ENCODE measurements around the gene ASF1A. TPM values are rescaled to one million over a fixed set of nuclear protein-coding genes. Genes with fewer than 3 reads are reported as not detected.

Gene ASF1A
- total RNA-seq, 1 experiment from 2014 or later, result 69.6 TPM

DNA sequence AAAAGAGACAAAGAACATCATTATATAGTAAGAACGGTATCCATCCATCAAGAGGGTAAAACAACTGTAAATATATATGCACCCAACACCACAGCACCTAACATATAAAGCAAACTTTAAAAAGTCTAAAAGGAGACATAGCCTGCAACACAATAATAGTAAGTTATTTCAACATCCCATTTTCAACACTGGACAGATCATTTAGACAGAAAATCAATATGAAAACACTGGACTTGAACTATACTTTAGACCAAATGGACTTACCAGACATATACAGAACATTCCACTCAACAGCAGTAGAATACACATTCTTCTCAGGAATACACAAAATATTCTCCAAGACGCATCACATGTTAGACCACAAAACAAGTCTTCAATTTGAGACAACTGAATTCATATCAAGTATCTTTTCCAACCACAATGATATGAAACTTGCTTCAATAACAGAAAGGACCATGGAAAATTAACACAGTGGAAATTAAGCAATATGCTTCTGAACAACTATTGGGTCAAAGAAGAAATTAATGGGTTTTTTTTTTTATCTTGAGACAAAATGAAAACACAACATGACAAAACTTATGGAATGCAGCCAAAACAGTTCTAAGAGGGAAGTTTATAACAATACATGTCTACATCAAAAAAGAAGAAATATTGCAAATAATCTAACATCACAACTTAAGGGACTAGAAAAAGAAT is 23.9 kb upstream of the ASF1A start:
- TF ChIP-seq EZH2 (IDR thresholded peaks at IDR 0.05; ENCODE audit: borderline replicate concordance, low read depth, low read length, poor library complexity, severe bottlenecking) (no peak), CTCF (conservative IDR thresholded peaks at IDR 0.05; ENCODE audit: low read depth, low read length) (no peak)
- POLR2A ChIA-PET (ENCODE audit: low non-redundant PET), result no interaction called here
- DNase-seq (ENCODE audit: low spot score), result no peak
- CTCF ChIA-PET, result no interaction called here
- BruUV-seq (replicated peaks), result no TSS peak
- H3K27me3 ChIP-seq (replicated peaks; ENCODE audit: insufficient read depth, low read depth, low read length, poor library complexity), result no peaks in the 10 kb centered on the region
- no peak overlapping the region for H3K27ac ChIP-seq (ENCODE audit: low read depth, low read length, poor library complexity, severe bottlenecking)
- no peak overlapping the region for H3K4me3 ChIP-seq (ENCODE audit: low read depth, low read length, poor library complexity, severe bottlenecking)
- H3K36me3 ChIP-seq (ENCODE audit: insufficient read depth, low read length, poor library complexity, severe bottlenecking), result no peaks in the 10 kb centered on the region
- intact Hi-C loops (cut with micrococcal nuclease; ENCODE audit: unreplicated experiment), result no loop called here
- H3K9me3 ChIP-seq (ENCODE audit: low read depth, low read length, poor library complexity, severe bottlenecking), result no peaks in the 10 kb centered on the region
- no peaks in the 10 kb centered on the region for H3K4me1 ChIP-seq (ENCODE audit: insufficient read depth, low read length, poor library complexity, severe bottlenecking)

DNA sequence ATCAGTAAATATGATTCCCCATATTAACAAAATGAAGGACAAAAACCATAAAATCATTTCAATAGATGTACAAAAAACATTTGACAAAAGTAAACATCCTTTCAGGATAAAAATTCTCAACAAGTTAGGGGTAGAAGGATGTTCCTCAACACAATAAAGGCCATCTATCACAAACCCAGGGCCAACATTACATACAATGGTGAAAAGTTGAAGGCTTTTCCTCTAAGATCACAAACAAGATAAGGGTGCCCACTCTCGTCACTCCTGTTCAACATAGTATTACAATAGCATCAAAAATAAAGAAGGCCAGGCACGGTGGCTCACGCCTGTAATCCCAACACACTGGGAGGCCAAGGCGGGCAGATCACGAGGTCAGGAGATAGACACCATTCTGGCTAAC is 22.6 kb upstream of the ASF1A start:
- H3K27ac ChIP-seq (ENCODE audit: low read depth, low read length, poor library complexity, severe bottlenecking), result no peak overlapping the region
- no peaks in the 10 kb centered on the region for H3K4me1 ChIP-seq (ENCODE audit: insufficient read depth, low read length, poor library complexity, severe bottlenecking)
- ChIA-PET CTCF (no interaction called here), POLR2A (ENCODE audit: low non-redundant PET) (no interaction called here)
- TF ChIP-seq CTCF (conservative IDR thresholded peaks at IDR 0.05; ENCODE audit: low read depth, low read length) (no peak), EZH2 (IDR thresholded peaks at IDR 0.05; ENCODE audit: borderline replicate concordance, low read depth, low read length, poor library complexity, severe bottlenecking) (no peak)
- intact Hi-C loops (cut with micrococcal nuclease; ENCODE audit: unreplicated experiment), result no loop called here
- no peaks in the 10 kb centered on the region for H3K9me3 ChIP-seq (ENCODE audit: low read depth, low read length, poor library complexity, severe bottlenecking)
- no peaks in the 10 kb centered on the region for H3K27me3 ChIP-seq (replicated peaks; ENCODE audit: insufficient read depth, low read depth, low read length, poor library complexity)
- H3K36me3 ChIP-seq (ENCODE audit: insufficient read depth, low read length, poor library complexity, severe bottlenecking), result no peaks in the 10 kb centered on the region
- no TSS peak for BruUV-seq (replicated peaks)
- DNase-seq (ENCODE audit: low spot score), result no peak
- no peak overlapping the region for H3K4me3 ChIP-seq (ENCODE audit: low read depth, low read length, poor library complexity, severe bottlenecking)

GRCh38 chr6:118872318-118872717 is 21.6 kb upstream of the ASF1A start:
- TF ChIP-seq EZH2 (IDR thresholded peaks at IDR 0.05; ENCODE audit: borderline replicate concordance, low read depth, low read length, poor library complexity, severe bottlenecking) (no peak), CTCF (conservative IDR thresholded peaks at IDR 0.05; ENCODE audit: low read depth, low read length) (no peak)
- no peak overlapping the region for H3K4me3 ChIP-seq (ENCODE audit: low read depth, low read length, poor library complexity, severe bottlenecking)
- DNase-seq (ENCODE audit: low spot score), result no peak
- no TSS peak for BruUV-seq (replicated peaks)
- no peaks in the 10 kb centered on the region for H3K4me1 ChIP-seq (ENCODE audit: insufficient read depth, low read length, poor library complexity, severe bottlenecking)
- CTCF ChIA-PET, result no interaction called here
- no peaks in the 10 kb centered on the region for H3K27me3 ChIP-seq (replicated peaks; ENCODE audit: insufficient read depth, low read depth, low read length, poor library complexity)
- no peaks in the 10 kb centered on the region for H3K36me3 ChIP-seq (ENCODE audit: insufficient read depth, low read length, poor library complexity, severe bottlenecking)
- H3K9me3 ChIP-seq (ENCODE audit: low read depth, low read length, poor library complexity, severe bottlenecking), result no peaks in the 10 kb centered on the region
- POLR2A ChIA-PET (ENCODE audit: low non-redundant PET), result no interaction called here
- intact Hi-C loops (cut with micrococcal nuclease; ENCODE audit: unreplicated experiment), result no loop called here
- H3K27ac ChIP-seq (ENCODE audit: low read depth, low read length, poor library complexity, severe bottlenecking), result no peak overlapping the region
